IMR-90 (cell line): Measurements from ENCODE around the gene YARS2. TPM values are rescaled to one million over a fixed set of nuclear protein-coding genes. Genes with fewer than 3 reads are reported as not detected.

ENCODE experiments used
- ATAC-seq: fragments of 200-7000 bp; cut with Tn5 transposase; 2 replicates; pipeline ENCODE4 v1.9.1; 2020; ENCODE audit warnings: low read depth, mild to moderate bottlenecking, moderate library complexity
- BruUV-seq: library from RNA; stranded (reverse); fragments of 400-500 nt; replicated peaks from 2 replicates; lab custom pipeline; 2021; lab: Mats Ljungman, UMichigan
- CTCF ChIA-PET: fragments of 300-600 bp; formaldehyde crosslinking; extraction: SDS; loops from one replicate; lab custom pipeline; 2021; ENCODE audit warnings: antibody characterized with exemption; lab: Yijun Ruan, JAX
- POLR2A ChIA-PET: fragments of 300-600 bp; sonication (Branson Sonifier 250); formaldehyde crosslinking; loops from one replicate; lab custom pipeline; 2022; ENCODE audit warnings: antibody characterized with exemption; ENCODE audit not compliant: unreplicated experiment; lab: Charles Lee
- DNase-seq: peaks from one replicate; pipeline ENCODE4 v3.0.0; 2013
- H2AFZ ChIP-seq: replicated peaks from 2 replicates; pipeline ENCODE3; 2013; ENCODE audit warnings: low read length, mild to moderate bottlenecking; ENCODE audit not compliant: poor library complexity
- H2AK5ac ChIP-seq: 2 replicates; pipeline ENCODE4 v1.6.1; 2013; ENCODE audit warnings: low read depth, low read length, inconsistent platforms
- H2AK9ac ChIP-seq: replicated peaks from 2 replicates; pipeline ENCODE3; 2013; ENCODE audit warnings: mild to moderate bottlenecking, low read depth, low read length, moderate library complexity; ENCODE audit not compliant: poor library complexity
- H2BK120ac ChIP-seq: 2 replicates; pipeline ENCODE4 v1.6.1; 2013; ENCODE audit warnings: low read depth, low read length, inconsistent platforms
- H2BK15ac ChIP-seq: 3 replicates; pipeline ENCODE4 v1.6.1; 2013; ENCODE audit warnings: low read depth, low read length, inconsistent platforms
- H2BK20ac ChIP-seq: 2 replicates; pipeline ENCODE4 v1.6.1; 2013; ENCODE audit warnings: low read depth, mild to moderate bottlenecking, inconsistent platforms, low read length, moderate library complexity
- H2BK5ac ChIP-seq: 2 replicates; pipeline ENCODE4 v1.6.1; 2013; ENCODE audit warnings: mild to moderate bottlenecking, low read depth, low read length, inconsistent platforms; ENCODE audit not compliant: poor library complexity, severe bottlenecking
- H3K14ac ChIP-seq: replicated peaks from 2 replicates; pipeline ENCODE4 v1.6.1; 2013; ENCODE audit warnings: low read depth, low read length, inconsistent platforms
- H3K18ac ChIP-seq: 2 replicates; pipeline ENCODE4 v1.6.1; 2013; ENCODE audit warnings: low read depth, low read length, control low read depth
- H3K23ac ChIP-seq: 2 replicates; pipeline ENCODE4 v1.6.1; 2013; ENCODE audit warnings: low read depth, low read length, inconsistent platforms
- H3K27ac ChIP-seq: 2 replicates; pipeline ENCODE4 v1.5.1; 2013; ENCODE audit warnings: mild to moderate bottlenecking, control low read depth, low read length; ENCODE audit not compliant: insufficient read depth
- H3K27me3 ChIP-seq: 2 replicates; pipeline ENCODE4 v1.6.1; 2013; ENCODE audit warnings: low read length; ENCODE audit not compliant: control insufficient read depth, insufficient read depth
- H3K36me3 ChIP-seq: 2 replicates; pipeline ENCODE4 v1.6.1; 2013; ENCODE audit warnings: low read length, mixed read lengths; ENCODE audit not compliant: control insufficient read depth, insufficient read depth
- H3K4ac ChIP-seq: 2 replicates; pipeline ENCODE4 v1.6.1; 2013; ENCODE audit warnings: low read depth, low read length, inconsistent platforms
- H3K4me1 ChIP-seq: 2 replicates; pipeline ENCODE4 v1.6.1; 2013; ENCODE audit warnings: low read length, mixed read lengths; ENCODE audit not compliant: control insufficient read depth, insufficient read depth
- H3K4me2 ChIP-seq: 2 replicates; pipeline ENCODE4 v1.6.1; 2013; ENCODE audit warnings: low read depth, mild to moderate bottlenecking, control low read depth, low read length, moderate library complexity
- H3K4me3 ChIP-seq: 2 replicates; pipeline ENCODE4 v1.5.1; 2013; ENCODE audit warnings: low read depth, mild to moderate bottlenecking, control low read depth, low read length, moderate library complexity; ENCODE audit not compliant: insufficient read depth
- H3K56ac ChIP-seq: 2 replicates; pipeline ENCODE4 v1.6.1; 2013; ENCODE audit warnings: low read length, inconsistent platforms; ENCODE audit not compliant: insufficient read depth; ENCODE audit errors: extremely low read depth
- H3K79me1 ChIP-seq, 2 experiments: 2 replicates each; pipeline ENCODE4 v1.6.1; 2013; ENCODE audit warnings: low read length in 2 of 2, inconsistent platforms in 1 of 2, low read depth in 1 of 2
- H3K9ac ChIP-seq: 2 replicates; pipeline ENCODE4 v1.6.1; 2013; ENCODE audit warnings: low read depth, low read length, control low read depth
- H3K9me1 ChIP-seq: 2 replicates; pipeline ENCODE4 v1.6.1; 2013; ENCODE audit warnings: low read length, inconsistent platforms; ENCODE audit not compliant: insufficient read depth
- H3K9me3 ChIP-seq: 2 replicates; pipeline ENCODE4 v1.6.1; 2013; ENCODE audit warnings: low read length; ENCODE audit not compliant: control insufficient read depth, insufficient read depth
- H4K20me1 ChIP-seq: 2 replicates; pipeline ENCODE4 v1.6.1; 2013; ENCODE audit warnings: low read length, inconsistent platforms; ENCODE audit not compliant: insufficient read depth
- H4K5ac ChIP-seq: 2 replicates; pipeline ENCODE4 v1.6.1; 2013; ENCODE audit warnings: mild to moderate bottlenecking, low read depth, low read length, control low read depth
- H4K8ac ChIP-seq, 2 experiments: 2 replicates each; pipeline ENCODE4 v1.6.1; 2013; ENCODE audit warnings: low read depth in 2 of 2, low read length in 2 of 2, control low read depth in 1 of 2, inconsistent platforms in 1 of 2
- H4K91ac ChIP-seq: 2 replicates; pipeline ENCODE4 v1.6.1; 2013; ENCODE audit warnings: low read depth, low read length, inconsistent platforms; ENCODE audit not compliant: insufficient read depth
- BHLHE40 ChIP-seq: fragments of 150-350 bp; IDR thresholded peaks from 2 replicates; pipeline ENCODE4 v1.6.1; 2016; ENCODE audit warnings: mild to moderate bottlenecking, low read depth, low read length
- CEBPB ChIP-seq: IDR thresholded peaks from 2 replicates; pipeline ENCODE4 v1.6.1; 2012; ENCODE audit warnings: low read depth, low read length, improper control_type of control experiment
- CHD1 ChIP-seq: IDR thresholded peaks from 2 replicates; pipeline ENCODE4 v1.6.1; 2012; ENCODE audit warnings: low read depth, low read length, improper control_type of control experiment
- CTCF ChIP-seq: conservative IDR thresholded peaks from 2 replicates; pipeline ENCODE4 v1.5.1; 2012; ENCODE audit warnings: mild to moderate bottlenecking, low read depth, low read length, improper control_type of control experiment
- ELK1 ChIP-seq: fragments of 150-350 bp; IDR thresholded peaks from 2 replicates; pipeline ENCODE4 v1.6.1; 2016; ENCODE audit warnings: low read depth, mild to moderate bottlenecking, low read length, moderate library complexity, borderline replicate concordance
- FOS ChIP-seq: fragments of 150-350 bp; IDR thresholded peaks from 2 replicates; pipeline ENCODE4 v1.6.1; 2016; ENCODE audit warnings: low read depth, low read length
- MAFK ChIP-seq: IDR thresholded peaks from 2 replicates; pipeline ENCODE4 v1.6.1; 2012; ENCODE audit warnings: low read depth, low read length, improper control_type of control experiment
- MAZ ChIP-seq: IDR thresholded peaks from 2 replicates; pipeline ENCODE4 v1.6.1; 2012; ENCODE audit warnings: low read depth, mild to moderate bottlenecking, low read length, improper control_type of control experiment, moderate library complexity, borderline replicate concordance
- MXI1 ChIP-seq: IDR thresholded peaks from 2 replicates; pipeline ENCODE4 v1.6.1; 2012; ENCODE audit warnings: low read depth, mild to moderate bottlenecking, low read length, moderate library complexity, borderline replicate concordance
- NFE2L2 ChIP-seq: fragments of 150-350 bp; IDR thresholded peaks from 2 replicates; pipeline ENCODE4 v1.6.1; 2016; ENCODE audit warnings: low read depth, mild to moderate bottlenecking, low read length
- POLR2A ChIP-seq: IDR thresholded peaks from 2 replicates; pipeline ENCODE4 v1.6.1; 2012; ENCODE audit warnings: mild to moderate bottlenecking, low read depth, low read length
- RAD21 ChIP-seq: IDR thresholded peaks from 2 replicates; pipeline ENCODE4 v1.6.1; 2012; ENCODE audit warnings: low read length, improper control_type of control experiment
- RCOR1 ChIP-seq: IDR thresholded peaks from 2 replicates; pipeline ENCODE4 v1.6.1; 2012; ENCODE audit warnings: mild to moderate bottlenecking, low read length, improper control_type of control experiment; ENCODE audit not compliant: insufficient replicate concordance
- RFX5 ChIP-seq: IDR thresholded peaks from 2 replicates; pipeline ENCODE4 v1.8.0; 2012; ENCODE audit warnings: low read depth, mild to moderate bottlenecking, low read length, moderate library complexity
- SMC3 ChIP-seq: fragments of 150-350 bp; IDR thresholded peaks from 2 replicates; pipeline ENCODE4 v1.6.1; 2016; ENCODE audit warnings: low read depth, mild to moderate bottlenecking, antibody characterized with exemption, low read length, moderate library complexity
- USF2 ChIP-seq: fragments of 150-350 bp; IDR thresholded peaks from 2 replicates; pipeline ENCODE4 v1.6.1; 2017; ENCODE audit warnings: mild to moderate bottlenecking, antibody characterized with exemption, low read length, low read depth
- dilution Hi-C: fragments of 300-500 bp; cut with HindIII; formaldehyde crosslinking; loops from one replicate; pipeline ENCODE4 v1.14.3; 2018; ENCODE audit warnings: low sequenced_read_pairs; ENCODE audit not compliant: unreplicated experiment
- in situ Hi-C: fragments of 300-500 bp; cut with MboI; formaldehyde crosslinking; loops from 3 replicates; pipeline ENCODE4 v1.14.3; 2019; ENCODE audit warnings: low sequenced_read_pairs, inconsistent platforms, mixed read lengths
- intact Hi-C: fragments of 100-400 bp; cut with micrococcal nuclease; formaldehyde crosslinking; loops from 2 replicates; pipeline ENCODE4 v1.10.0; 2022
- polyA plus RNA-seq, 3 experiments: library from polyadenylated mRNA; depleted of rRNA; stranded (reverse); fragments of >200 nt; gene quantifications; 2 replicates each; pipeline ENCODE4 v1.2.3, GENCODE V29; 2012; ENCODE audit warnings: low replicate concordance in 1 of 3
- total RNA-seq: library from RNA; depleted of rRNA; stranded (reverse); fragments of >200 nt; gene quantifications from 2 replicates; pipeline ENCODE4 v1.2.3, GENCODE V29; 2012

The YARS2 gene
- total and polyA plus RNA-seq, 2 of the 4 experiments (the other 2 are of a cell fraction), result 15.3 to 26.9 TPM

- Histone ChIP-seq H3K4me1 (no peaks in the 10 kb centered on the region), H3K79me1 (no peaks in the 10 kb centered on the region), H4K20me1 (no peaks in the 10 kb centered on the region), H2BK120ac (no peak overlapping the region), H4K91ac (no peak overlapping the region), H4K5ac (no peak overlapping the region), H2AK5ac (no peak overlapping the region), H3K27me3 (no peaks in the 10 kb centered on the region), H3K9me1 (no peaks in the 10 kb centered on the region), H3K18ac (no peak overlapping the region), H3K4ac (no peak overlapping the region), H3K9me3 (no peaks in the 10 kb centered on the region), H3K27ac (no peak overlapping the region), H2BK20ac (no peak overlapping the region), H3K56ac (no peak overlapping the region), H3K9ac (no peak overlapping the region), H3K23ac (no peak overlapping the region), H2AK9ac (no peak overlapping the region), H3K4me3 (no peak overlapping the region), H2BK15ac (no peak overlapping the region), H4K8ac (no peak overlapping the region), H3K4me2 (no peak overlapping the region), H2BK5ac (no peak overlapping the region), H3K36me3 (no peaks in the 10 kb centered on the region), H2AFZ (no peak overlapping the region), H3K14ac (no peak overlapping the region)
- in situ Hi-C loops, result no loop called here
- CTCF ChIA-PET, result no interaction called here
- dilution Hi-C loops, result no loop called here
- POLR2A ChIA-PET, result no interaction called here
- no TSS peak for BruUV-seq
- no peak for TF ChIP-seq CHD1
- TF ChIP-seq CEBPB, result no peak
- TF ChIP-seq CTCF, result no peak
- no peak for TF ChIP-seq MXI1
- no peak for TF ChIP-seq USF2
- TF ChIP-seq RCOR1, result no peak
- no peak for TF ChIP-seq MAFK
- TF ChIP-seq BHLHE40, result no peak
- no peak for TF ChIP-seq FOS
- no peak for TF ChIP-seq ELK1
- TF ChIP-seq NFE2L2, result no peak
- TF ChIP-seq RAD21, result no peak
- no peak for TF ChIP-seq POLR2A
- no peak for TF ChIP-seq RFX5
- TF ChIP-seq SMC3, result no peak
- TF ChIP-seq MAZ, result no peak
- DNase-seq (no peak), ATAC-seq (no peak)
- intact Hi-C loops, result no loop called here
These were observed 33.7 kb upstream of the YARS2 start for GRCh38 chr12:32789446-32789845.
